GM12878 (cell line): ENCODE measurements around the gene DIS3L. TPM values are rescaled to one million over a fixed set of nuclear protein-coding genes. Genes with fewer than 3 reads are reported as not detected.

Experiments
- BACH1 ChIP-seq: fragments of 450-650 bp; IDR thresholded peaks from 2 replicates; pipeline ENCODE4 v1.6.1; 2017; ENCODE audit warnings: mild to moderate bottlenecking, borderline replicate concordance
- EED ChIP-seq: sonication (generic); IDR thresholded peaks from 2 replicates; pipeline ENCODE4 v1.6.1; 2016; ENCODE audit warnings: antibody characterized with exemption, low read depth
- IKZF2 ChIP-seq, 2 experiments: fragments of 450-650 bp; IDR thresholded peaks; 2 replicates each; pipeline ENCODE4 v1.6.1; 2017; ENCODE audit warnings: mild to moderate bottlenecking in 2 of 2, moderate library complexity in 2 of 2
- KAT2A ChIP-seq: conservative IDR thresholded peaks from 2 replicates; pipeline ENCODE4 v1.6.1; 2011; ENCODE audit warnings: low read depth, low read length; ENCODE audit not compliant: control insufficient read depth
- MAX ChIP-seq: IDR thresholded peaks from 2 replicates; pipeline ENCODE4 v1.6.1; 2012; ENCODE audit warnings: low read depth, low read length, improper control_type of control experiment
- MEF2A ChIP-seq: IDR thresholded peaks from 2 replicates; pipeline ENCODE4 v1.6.1; 2011; ENCODE audit warnings: low read depth, mild to moderate bottlenecking, low read length, moderate library complexity; ENCODE audit not compliant: insufficient read depth
- MYC ChIP-seq: IDR thresholded peaks from 2 replicates; pipeline ENCODE4 v1.6.1; 2011; ENCODE audit warnings: mild to moderate bottlenecking, low read length, moderate library complexity, inconsistent platforms; ENCODE audit not compliant: insufficient read depth, insufficient replicate concordance, insufficient read length, severe bottlenecking
- NFYA ChIP-seq: IDR thresholded peaks from 2 replicates; pipeline ENCODE4 v1.6.1; 2011; ENCODE audit warnings: low read depth, mild to moderate bottlenecking, low read length, improper control_type of control experiment, borderline replicate concordance
- NFYB ChIP-seq: IDR thresholded peaks from 2 replicates; pipeline ENCODE4 v1.6.1; 2011; ENCODE audit warnings: low read depth, mild to moderate bottlenecking, low read length, improper control_type of control experiment, moderate library complexity; ENCODE audit not compliant: insufficient read depth
- PAX5 ChIP-seq: IDR thresholded peaks from 2 replicates; pipeline ENCODE4 v1.6.1; 2011; ENCODE audit warnings: low read depth, low read length, borderline replicate concordance
- PBX3 ChIP-seq: IDR thresholded peaks from 2 replicates; pipeline ENCODE4 v1.6.1; 2011; ENCODE audit warnings: mild to moderate bottlenecking, low read depth, low read length, moderate library complexity; ENCODE audit not compliant: insufficient replicate concordance
- RBBP5 ChIP-seq: fragments of 200-600 bp; sonication (generic); conservative IDR thresholded peaks from 2 replicates; pipeline ENCODE4 v1.6.1; 2016
- REST ChIP-seq: IDR thresholded peaks from 2 replicates; pipeline ENCODE4 v1.6.1; 2012; ENCODE audit warnings: mild to moderate bottlenecking, low read depth, low read length
- SP1 ChIP-seq: IDR thresholded peaks from one replicate; pipeline ENCODE4 v1.6.1; 2011; ENCODE audit warnings: low read depth, low read length
- SUPT20H ChIP-seq: IDR thresholded peaks from 2 replicates; pipeline ENCODE4 v1.6.1; 2011; ENCODE audit warnings: low read depth, mild to moderate bottlenecking, low read length, moderate library complexity, borderline replicate concordance; ENCODE audit not compliant: control insufficient read depth
- ZNF592 ChIP-seq: fragments of 450-650 bp; IDR thresholded peaks from 2 replicates; pipeline ENCODE4 v1.6.1; 2017; ENCODE audit warnings: mild to moderate bottlenecking, moderate library complexity
- polyA plus RNA-seq, 11 experiments: library from polyadenylated mRNA; depleted of rRNA in 4 of 11; unstranded in 6 of 11; stranded (reverse) in 5 of 11; fragments of >200 nt; fragmentation: Nextera tagmentation in 4 of 11; fragmentation: Illumina TruSeq in 1 of 11; extraction: Ambion mirVana in 4 of 11; extraction: Trizol in 1 of 11; gene quantifications; 1 replicate in 1 of 11; 2 replicates in 10 of 11; pipeline versions ENCODE4 v1.2.1 to v1.2.3, GENCODE V29; 2011 to 2016; ENCODE audit warnings: inconsistent platforms in 2 of 11, missing spikeins in 2 of 11, low read depth in 1 of 11
- total RNA-seq, 4 experiments: library from RNA; depleted of rRNA in 3 of 4; stranded (reverse); fragments of >200 nt in 3 of 4; fragmentation: Illumina TruSeq in 1 of 4; extraction: Trizol in 1 of 4; gene quantifications; 2 replicates each; pipeline versions ENCODE4 v1.2.1 to v1.2.3, GENCODE V29; 2013 to 2021
- TF ChIP-seq, protein P1 (sequence below): fragments of 450-650 bp; IDR thresholded peaks from 2 replicates; pipeline ENCODE4 v1.6.1; 2017; ENCODE audit warnings: low read depth, mild to moderate bottlenecking, moderate library complexity

DIS3L gene
- total and polyA plus RNA-seq, 10 of the 15 experiments (the other 5 are each of a cell fraction or from before 2014, with no cell fraction given), result 7.6 to 33.7 (median 25.5) TPM

GRCh38 chr15:66356359-66357236, 63.2 kb downstream of the DIS3L start, which contains the start of gene TIPIN (continued):
- no peak for TF ChIP-seq MAX
- TF ChIP-seq BACH1, result no peak
- TF ChIP-seq MYC, result peak; percentile 63
- no peak for TF ChIP-seq EED
- TF ChIP-seq PBX3, result no peak
- no peak for TF ChIP-seq NFYA
- no peak for TF ChIP-seq KAT2A
- TF ChIP-seq RBBP5, result no peak
- TF ChIP-seq, protein P1, sequence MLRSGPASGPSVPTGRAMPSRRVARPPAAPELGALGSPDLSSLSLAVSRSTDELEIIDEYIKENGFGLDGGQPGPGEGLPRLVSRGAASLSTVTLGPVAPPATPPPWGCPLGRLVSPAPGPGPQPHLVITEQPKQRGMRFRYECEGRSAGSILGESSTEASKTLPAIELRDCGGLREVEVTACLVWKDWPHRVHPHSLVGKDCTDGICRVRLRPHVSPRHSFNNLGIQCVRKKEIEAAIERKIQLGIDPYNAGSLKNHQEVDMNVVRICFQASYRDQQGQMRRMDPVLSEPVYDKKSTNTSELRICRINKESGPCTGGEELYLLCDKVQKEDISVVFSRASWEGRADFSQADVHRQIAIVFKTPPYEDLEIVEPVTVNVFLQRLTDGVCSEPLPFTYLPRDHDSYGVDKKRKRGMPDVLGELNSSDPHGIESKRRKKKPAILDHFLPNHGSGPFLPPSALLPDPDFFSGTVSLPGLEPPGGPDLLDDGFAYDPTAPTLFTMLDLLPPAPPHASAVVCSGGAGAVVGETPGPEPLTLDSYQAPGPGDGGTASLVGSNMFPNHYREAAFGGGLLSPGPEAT, result no peak
- TF ChIP-seq ZNF592, result no peak
- TF ChIP-seq SUPT20H, result no peak
- TF ChIP-seq IKZF2 (IDR thresholded peaks at IDR 0.05), result no peak; a peak in 1 of 4 replicates
- no peak for TF ChIP-seq SP1
- TF ChIP-seq REST, result no peak
- TF ChIP-seq PAX5, result no peak
- peak; percentile 61; the same call in 1 of the 2 replicates for TF ChIP-seq NFYB
- TF ChIP-seq MEF2A, result 0 out of 2 replicates have a peak, but pooled peaks have one; percentile 17
